ENCODE data around the gene KIFBP.
A peak's percentile ranks its signal among the peaks of the same experiment; 100 is the strongest.

Gene KIFBP

GRCh38 chr10:69056536-69057260 lies 68.1 kb downstream of the KIFBP start:
- no peaks in the 10 kb centered on the region for H3K36me3 ChIP-seq (ENCODE audit: insufficient read depth, low read length)
- TF ChIP-seq EZH2phosphoT487 (IDR thresholded peaks at IDR 0.05; ENCODE audit: borderline replicate concordance) (no peak), CTCF (conservative IDR thresholded peaks at IDR 0.05; ENCODE audit: low read length) (no peak)
- peaks cover 14% of the 10 kb centered on the region for H3K4me1 ChIP-seq (ENCODE audit: insufficient read depth, low read length, poor library complexity, severe bottlenecking)
- H3K9me3 ChIP-seq (ENCODE audit: insufficient read depth, low read depth, low read length), result no peaks in the 10 kb centered on the region
- H3F3A ChIP-seq (ENCODE audit: low read depth), result no peaks in the 10 kb centered on the region; the same call in 1 of the 2 replicates
- no peaks in the 10 kb centered on the region for H3K79me2 ChIP-seq (ENCODE audit: insufficient read depth, low read length)
- H2AFZ ChIP-seq (ENCODE audit: low read length), result peak overlapping the region; percentile 86; the same call in 1 of the 2 replicates
- no peak overlapping the region for H3K4me2 ChIP-seq (ENCODE audit: low read depth, low read length, poor library complexity, severe bottlenecking)
- H3K27me3 ChIP-seq (ENCODE audit: insufficient read depth, low read length, poor library complexity, severe bottlenecking), result no peaks in the 10 kb centered on the region
- no peaks in the 10 kb centered on the region for H3K9me2 ChIP-seq (replicated peaks; ENCODE audit: low read depth, low read length)
- H4K20me1 ChIP-seq (ENCODE audit: insufficient read depth, low read length, poor library complexity, severe bottlenecking), result no peaks in the 10 kb centered on the region
- no peak overlapping the region for H3K4me3 ChIP-seq (ENCODE audit: low read length, poor library complexity, severe bottlenecking)
- no peak overlapping the region for H3K9ac ChIP-seq (ENCODE audit: low read depth, low read length, poor library complexity, severe bottlenecking)

- TF ChIP-seq EZH2phosphoT487 (IDR thresholded peaks at IDR 0.05; ENCODE audit: borderline replicate concordance), result no peak
- Histone ChIP-seq H3K4me2 (ENCODE audit: low read depth, low read length, poor library complexity, severe bottlenecking) (no peak overlapping the region), H3F3A (ENCODE audit: low read depth) (no peaks in the 10 kb centered on the region; the same call in 1 of the 2 replicates), H3K9me3 (ENCODE audit: insufficient read depth, low read depth, low read length) (no peaks in the 10 kb centered on the region), H3K9me2 (replicated peaks; ENCODE audit: low read depth, low read length) (no peaks in the 10 kb centered on the region), H3K4me3 (ENCODE audit: low read length, poor library complexity, severe bottlenecking) (no peak overlapping the region), H3K27me3 (ENCODE audit: insufficient read depth, low read length, poor library complexity, severe bottlenecking) (no peaks in the 10 kb centered on the region), H3K36me3 (ENCODE audit: insufficient read depth, low read length) (no peaks in the 10 kb centered on the region), H3K4me1 (ENCODE audit: insufficient read depth, low read length, poor library complexity, severe bottlenecking) (peaks cover 21% of the 10 kb centered on the region), H3K79me2 (ENCODE audit: insufficient read depth, low read length) (no peaks in the 10 kb centered on the region), H4K20me1 (ENCODE audit: insufficient read depth, low read length, poor library complexity, severe bottlenecking) (no peaks in the 10 kb centered on the region), H2AFZ (ENCODE audit: low read length) (peak overlapping the region; percentile 86), H3K9ac (ENCODE audit: low read depth, low read length, poor library complexity, severe bottlenecking) (no peak overlapping the region)
These were observed 68.8 kb downstream of the KIFBP start for GRCh38 chr10:69057261-69057950.

- Histone ChIP-seq H3K4me1 (ENCODE audit: insufficient read depth, low read length, poor library complexity, severe bottlenecking) (peaks cover 21% of the 10 kb centered on the region), H3K4me2 (ENCODE audit: low read depth, low read length, poor library complexity, severe bottlenecking) (no peak overlapping the region), H3K9ac (ENCODE audit: low read depth, low read length, poor library complexity, severe bottlenecking) (no peak overlapping the region), H3K4me3 (ENCODE audit: low read length, poor library complexity, severe bottlenecking) (no peak overlapping the region), H3K27me3 (ENCODE audit: insufficient read depth, low read length, poor library complexity, severe bottlenecking) (no peaks in the 10 kb centered on the region), H3K9me2 (replicated peaks; ENCODE audit: low read depth, low read length) (no peaks in the 10 kb centered on the region), H4K20me1 (ENCODE audit: insufficient read depth, low read length, poor library complexity, severe bottlenecking) (no peaks in the 10 kb centered on the region), H3K79me2 (ENCODE audit: insufficient read depth, low read length) (no peaks in the 10 kb centered on the region), H2AFZ (ENCODE audit: low read length) (peak overlapping the region; percentile 86), H3K36me3 (ENCODE audit: insufficient read depth, low read length) (no peaks in the 10 kb centered on the region), H3F3A (ENCODE audit: low read depth) (no peaks in the 10 kb centered on the region; the same call in 1 of the 2 replicates), H3K9me3 (ENCODE audit: insufficient read depth, low read depth, low read length) (no peaks in the 10 kb centered on the region)
- no peak for TF ChIP-seq CTCF (conservative IDR thresholded peaks at IDR 0.05; ENCODE audit: low read length)
- no peak for TF ChIP-seq EZH2phosphoT487 (IDR thresholded peaks at IDR 0.05; ENCODE audit: borderline replicate concordance)
These were observed 69.3 kb downstream of the KIFBP start for GRCh38 chr10:69057951-69058297.

All from Loucy (cell line).